Midbrain (tissue), 1 donor: ENCODE measurements around the gene CRYBG2.
"Not testable (repeated sequence)": the region's sequence is repeated elsewhere in the genome, so short reads cannot be mapped to it uniquely, and the experiment has no call there.

Source experiments
- DNase-seq: peaks from one replicate; lab custom pipeline; 2025; lab: John Stamatoyannopoulos, UW

Gene CRYBG2

DNA sequence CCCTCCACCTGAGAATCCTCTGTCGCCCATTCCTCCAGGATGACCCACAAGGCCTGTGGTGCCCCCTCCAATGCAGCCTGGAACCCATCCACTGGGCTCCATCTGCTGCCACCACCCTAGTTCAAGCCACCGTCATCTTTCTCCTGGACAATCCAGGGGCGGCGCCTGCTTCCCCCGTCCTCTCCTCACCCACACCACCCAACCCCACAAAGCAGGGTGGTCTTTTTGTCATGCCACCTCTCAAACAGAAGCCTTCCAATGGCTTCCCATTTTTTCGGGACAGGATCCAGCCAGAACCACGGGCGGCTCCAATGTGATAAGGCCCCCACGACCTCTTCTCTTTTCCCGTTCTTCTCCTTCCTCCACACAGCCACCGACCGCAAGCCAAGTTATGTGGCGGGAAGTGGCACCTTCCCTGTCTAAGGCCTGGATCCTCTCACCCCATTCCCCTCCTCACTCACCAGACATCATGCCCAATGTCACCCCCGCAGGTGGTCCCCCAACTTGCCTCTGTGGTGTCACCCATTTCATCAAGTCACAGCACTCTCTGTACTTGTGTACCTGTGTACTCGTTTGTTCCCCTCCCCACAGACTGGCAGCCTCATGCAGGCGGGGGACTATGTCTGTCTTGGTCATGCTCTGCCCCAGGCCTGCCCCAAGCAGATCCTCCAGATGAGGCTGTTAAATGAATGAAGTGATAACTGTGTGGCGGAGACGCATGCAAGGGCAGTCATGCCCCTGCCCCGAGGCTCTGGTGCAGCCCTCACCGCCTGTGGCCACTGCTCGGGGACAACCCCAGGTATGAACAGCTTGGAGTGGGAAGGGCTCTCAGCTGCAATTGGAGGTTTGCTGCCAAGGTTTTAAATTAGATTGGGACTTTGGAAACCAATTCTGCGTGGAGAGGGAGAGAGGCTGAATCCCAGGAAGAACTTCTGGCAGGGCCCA lies 58.5 kb downstream of the CRYBG2 start:
- no peak for DNase-seq

DNA sequence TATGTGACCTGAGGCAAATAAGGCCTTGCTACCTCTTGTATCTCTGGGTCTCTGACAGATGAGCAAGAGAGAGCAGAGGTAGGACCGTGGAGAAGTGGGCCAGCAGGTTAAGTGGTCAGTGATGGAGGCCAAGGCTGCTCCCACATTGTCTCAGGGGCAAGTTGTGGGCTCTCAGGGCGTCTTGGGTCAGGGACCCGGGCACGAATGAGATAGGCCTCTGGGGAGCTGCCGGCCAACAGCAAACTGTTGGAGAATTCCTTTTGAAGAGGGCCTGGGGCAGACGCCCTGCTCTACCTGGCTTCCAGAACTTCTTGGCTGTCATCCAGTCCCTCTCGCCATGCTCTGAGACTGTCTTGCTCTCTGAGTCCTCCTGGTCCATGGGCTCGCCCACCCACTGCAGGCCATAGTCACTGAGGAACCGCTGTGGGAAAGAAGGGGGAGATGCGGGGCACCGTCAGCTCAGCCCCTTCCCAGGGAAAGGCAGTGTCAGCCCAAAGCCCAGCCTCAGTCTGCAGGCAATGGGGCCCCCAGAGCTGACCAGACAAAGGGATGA lies 59.9 kb downstream of the CRYBG2 start:
- DNase-seq = no peak

DNA sequence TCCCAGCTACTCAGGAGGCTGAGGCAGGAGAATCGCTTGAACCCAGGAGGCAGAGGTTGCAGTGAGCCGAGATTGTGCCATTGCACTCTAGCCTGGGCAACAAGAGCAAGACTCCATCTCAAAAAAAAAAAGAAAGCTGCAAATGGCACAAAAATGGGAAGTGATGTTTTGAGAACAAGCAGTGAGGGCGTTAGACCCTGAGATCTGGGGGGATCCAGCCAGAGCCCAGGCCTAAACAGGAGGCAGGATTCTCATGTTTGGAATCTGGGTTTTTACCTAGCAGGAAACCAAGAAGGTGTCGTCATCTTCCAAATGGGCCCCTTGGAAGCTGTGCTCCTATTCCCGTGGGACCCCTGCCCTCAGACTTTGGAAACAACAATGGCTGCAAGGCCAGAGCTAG lies 61.2 kb downstream of the CRYBG2 start:
- DNase-seq = not testable (repeated sequence)

DNA sequence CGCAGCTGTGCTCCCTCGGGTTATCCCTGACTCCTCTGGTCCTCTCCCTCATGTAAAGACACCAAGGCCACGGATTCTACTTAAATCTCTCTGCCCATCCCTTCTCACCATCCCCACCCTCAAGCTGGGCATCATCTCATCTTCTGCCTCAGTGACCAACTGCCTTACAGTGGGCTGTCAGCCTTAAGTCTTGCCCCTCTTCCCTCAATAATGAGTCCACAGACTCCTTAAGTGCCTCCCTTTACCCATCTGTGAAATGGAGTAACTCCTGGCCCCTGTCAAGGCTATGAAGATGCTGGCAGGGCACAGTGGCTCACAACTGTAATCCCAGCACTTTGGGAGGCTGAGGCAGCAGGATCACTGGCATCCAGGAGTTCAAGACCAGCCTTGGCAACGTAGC lies 62.0 kb downstream of the CRYBG2 start:
- no peak for DNase-seq

DNA sequence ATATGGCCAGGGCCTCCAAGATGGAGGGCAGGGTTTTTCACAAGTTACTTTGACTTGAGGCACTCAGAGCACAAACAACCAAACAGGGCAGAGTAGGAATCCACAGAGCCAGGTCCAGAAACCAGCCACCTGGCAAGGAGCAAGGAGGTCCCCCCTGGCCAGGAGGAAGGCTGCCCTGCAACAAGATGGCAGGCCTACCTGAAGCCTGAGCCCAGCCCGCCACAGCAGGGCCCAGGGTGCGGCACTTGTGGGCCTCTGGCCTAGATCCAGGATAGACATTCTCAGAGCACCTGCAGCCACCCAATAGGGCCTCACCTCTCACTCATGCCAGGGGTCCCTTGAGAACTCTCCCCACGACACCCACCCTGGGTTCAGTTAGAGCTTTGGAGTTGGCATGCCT lies 62.5 kb downstream of the CRYBG2 start:
- no peak for DNase-seq

DNA sequence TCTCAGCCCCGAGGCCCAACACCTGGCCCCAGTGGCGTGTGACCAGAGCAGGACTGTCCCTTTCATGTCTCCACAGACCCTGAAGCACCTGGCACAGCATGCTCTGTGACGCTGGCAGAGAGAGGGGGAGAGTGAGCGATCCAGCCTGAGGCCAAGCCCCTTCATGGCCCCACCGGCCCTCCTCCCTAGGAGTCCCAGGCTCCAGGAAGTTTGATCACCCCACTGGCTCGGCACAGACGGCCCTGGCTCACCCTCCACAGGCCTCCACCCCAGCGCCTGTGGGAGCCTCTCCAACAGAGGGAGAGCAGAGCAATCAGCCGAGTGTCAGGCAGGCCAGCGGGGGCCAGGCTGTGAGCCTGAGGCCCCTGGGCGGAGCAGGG lies 63.1 kb downstream of the CRYBG2 start:
- DNase-seq = no peak

DNA sequence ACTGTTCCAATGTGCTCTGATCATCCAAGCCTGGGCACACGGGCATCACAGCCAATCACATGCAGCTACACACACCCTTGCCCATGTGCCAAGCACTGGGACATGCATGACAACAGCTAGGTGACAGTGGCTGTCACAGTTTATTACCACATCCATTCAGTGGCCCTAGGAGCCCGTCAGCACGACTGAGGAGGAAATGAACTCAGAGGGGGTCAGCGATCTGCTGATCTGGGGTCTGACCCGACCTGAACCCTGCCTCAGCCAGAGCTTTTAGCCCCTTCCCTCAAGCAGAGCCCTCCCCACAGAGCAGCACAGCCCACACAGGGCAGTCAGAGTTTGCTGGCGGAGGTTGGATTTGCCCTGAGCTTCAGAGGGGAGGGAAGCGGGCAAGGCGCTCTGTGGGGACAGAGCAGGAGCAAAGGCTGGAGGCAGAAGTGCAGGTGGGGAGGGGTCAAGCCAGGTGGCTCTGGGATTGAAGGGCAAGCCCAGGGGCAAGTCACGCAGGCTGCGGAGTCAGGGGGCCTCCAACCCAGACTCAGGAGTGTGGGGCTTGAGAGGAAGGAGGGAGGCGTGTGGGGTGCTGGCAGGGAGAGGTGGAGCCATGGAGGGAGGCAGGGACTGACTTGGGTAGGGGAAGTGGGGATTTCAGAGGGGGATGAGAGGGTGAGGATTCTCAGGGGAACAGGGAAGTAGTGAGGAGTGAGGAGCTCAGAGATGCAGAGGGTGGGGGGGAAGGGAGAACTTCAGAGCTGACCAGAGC lies 63.6 kb downstream of the CRYBG2 start:
- no peak for DNase-seq

DNA sequence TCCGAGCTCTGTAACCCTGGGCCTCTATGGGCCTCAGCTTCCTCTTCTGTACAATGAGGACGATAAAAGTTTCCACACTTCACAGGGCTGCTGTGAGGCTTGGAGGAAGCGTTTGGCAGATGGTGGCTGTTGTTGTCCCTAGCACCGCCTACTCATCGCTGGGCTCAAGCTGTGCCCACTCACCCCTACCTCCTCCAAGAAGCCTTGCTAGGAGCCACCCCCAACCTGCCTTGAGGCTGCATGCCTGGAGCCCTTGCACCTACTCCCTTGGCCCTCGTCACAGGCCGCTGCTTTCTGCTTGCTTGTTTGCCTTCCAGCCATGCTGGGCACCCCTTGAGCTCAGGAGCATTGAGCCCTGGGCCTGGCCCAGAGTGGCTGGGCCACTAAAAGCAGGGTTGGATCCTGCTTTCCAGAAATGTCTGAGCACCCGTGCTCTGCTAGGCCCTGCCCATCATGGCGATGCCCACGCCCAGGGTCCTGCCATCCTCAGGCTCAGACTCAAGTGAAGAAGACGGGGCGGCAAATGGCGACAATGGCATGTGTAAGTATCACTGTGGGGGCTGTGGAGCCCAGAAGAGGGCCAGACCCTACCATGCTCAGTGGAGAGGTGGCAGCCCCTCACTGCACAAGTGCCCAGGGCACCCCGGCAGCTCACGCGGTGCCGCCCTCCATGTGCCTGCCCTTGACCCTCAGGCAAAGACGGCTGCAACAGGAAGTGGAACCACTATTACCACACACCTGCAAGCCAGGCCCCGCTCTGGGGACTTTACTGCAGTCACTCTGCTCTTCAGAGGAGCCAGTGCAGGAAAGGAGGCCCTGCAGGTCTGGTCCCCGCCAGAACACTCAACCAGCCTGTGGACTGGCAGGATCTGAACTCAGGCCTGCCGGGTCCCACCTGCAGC lies 64.5 kb downstream of the CRYBG2 start:
- DNase-seq = no peak

DNA sequence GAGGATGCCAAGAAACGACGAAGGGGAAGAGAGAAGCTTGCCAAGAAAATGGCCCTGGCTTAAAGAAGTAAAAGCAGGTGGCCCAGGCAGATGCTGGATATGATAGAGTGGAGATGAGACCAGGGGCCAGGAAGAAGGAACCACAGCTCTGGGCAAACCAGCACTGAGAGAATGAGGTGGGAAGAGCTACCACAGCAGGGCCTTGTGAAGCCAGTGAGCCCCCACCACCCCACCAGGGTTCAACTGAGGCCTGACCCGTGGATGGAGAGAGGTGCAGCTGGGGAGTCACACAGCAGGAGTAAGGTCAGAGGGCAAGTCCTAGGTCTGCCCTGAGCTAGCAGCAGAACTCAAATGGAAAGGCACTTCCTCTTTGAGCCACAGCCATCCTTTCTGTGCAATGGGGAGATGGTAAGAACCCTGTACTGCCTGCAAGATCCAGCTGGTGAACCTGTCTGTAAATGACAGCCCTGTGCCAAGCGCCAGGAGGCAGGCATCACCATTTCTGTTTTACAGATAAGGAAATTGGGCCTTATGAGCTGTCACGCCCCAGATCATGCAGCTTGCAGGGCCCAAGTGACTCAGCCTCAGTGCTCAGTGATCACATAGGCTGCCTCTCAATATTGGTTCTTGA lies 65.5 kb downstream of the CRYBG2 start:
- no peak for DNase-seq

DNA sequence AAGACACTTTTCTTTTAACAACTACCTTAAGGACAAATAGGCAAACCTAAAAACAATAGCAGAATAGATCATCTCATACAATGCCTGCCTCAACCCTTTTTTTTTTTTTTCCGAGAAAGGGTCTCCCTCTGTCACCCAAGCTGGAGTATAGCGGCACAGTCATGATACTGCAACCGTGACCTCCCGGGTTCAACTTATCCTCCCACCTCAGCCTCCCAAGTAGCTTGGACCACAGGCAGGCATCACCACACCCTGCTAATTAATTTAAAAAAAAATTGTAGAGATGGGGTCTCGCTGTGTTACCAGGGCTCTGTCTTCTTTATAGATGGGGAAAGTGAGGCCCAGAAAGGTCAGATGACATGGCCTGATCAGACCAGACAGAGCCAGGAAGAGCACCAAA lies 66.1 kb downstream of the CRYBG2 start:
- no peak for DNase-seq

DNA sequence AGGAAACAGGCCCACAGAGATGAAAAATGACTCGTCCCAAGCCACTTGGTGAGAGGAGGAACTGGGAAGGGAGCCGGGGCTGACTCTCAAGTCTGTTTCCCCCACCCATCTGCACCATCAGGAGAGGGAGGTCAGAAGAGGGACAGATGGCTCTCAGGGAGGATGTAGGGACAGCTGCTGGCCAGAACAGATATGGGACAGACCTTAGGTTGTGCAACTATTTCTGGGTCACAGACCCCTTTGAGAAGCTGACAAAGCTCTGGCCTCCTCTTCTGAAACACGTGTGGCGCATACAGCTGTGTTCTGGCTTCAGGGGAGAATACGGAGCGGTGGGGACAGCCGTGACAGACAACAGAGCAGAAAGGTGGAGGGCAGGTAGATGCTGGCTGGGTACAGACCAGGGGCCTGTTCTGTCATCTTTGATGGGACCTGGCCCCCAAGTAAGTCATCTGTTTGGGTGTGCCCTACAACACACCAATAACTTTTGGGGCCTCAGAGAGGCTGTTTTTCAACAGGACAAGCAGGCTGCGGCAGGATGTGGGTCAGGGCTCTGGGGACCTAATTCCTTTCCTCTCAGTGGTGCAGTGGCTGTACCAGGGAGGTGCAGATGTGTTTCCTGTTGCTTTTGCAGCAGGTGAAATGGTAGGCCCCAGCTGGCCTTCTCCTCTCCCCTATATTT lies 66.8 kb downstream of the CRYBG2 start:
- no peak for DNase-seq

DNA sequence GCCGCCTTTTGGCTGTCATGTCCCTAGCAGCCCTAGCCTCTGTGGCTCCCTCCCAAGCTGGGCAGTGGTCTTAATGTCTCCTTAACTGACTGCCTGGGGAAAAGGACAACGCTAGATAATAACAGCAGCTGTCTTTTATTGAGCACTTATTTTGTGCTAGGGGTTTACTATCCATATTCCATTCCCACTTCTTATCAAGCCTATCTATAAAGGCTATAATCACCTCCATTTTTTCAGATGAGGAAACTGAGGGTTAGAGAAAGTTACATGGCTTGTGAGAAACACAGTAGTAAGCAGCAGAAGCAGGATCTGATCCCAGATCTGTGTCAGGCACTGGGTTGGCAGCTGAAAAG lies 67.9 kb downstream of the CRYBG2 start:
- DNase-seq = no peak

DNA sequence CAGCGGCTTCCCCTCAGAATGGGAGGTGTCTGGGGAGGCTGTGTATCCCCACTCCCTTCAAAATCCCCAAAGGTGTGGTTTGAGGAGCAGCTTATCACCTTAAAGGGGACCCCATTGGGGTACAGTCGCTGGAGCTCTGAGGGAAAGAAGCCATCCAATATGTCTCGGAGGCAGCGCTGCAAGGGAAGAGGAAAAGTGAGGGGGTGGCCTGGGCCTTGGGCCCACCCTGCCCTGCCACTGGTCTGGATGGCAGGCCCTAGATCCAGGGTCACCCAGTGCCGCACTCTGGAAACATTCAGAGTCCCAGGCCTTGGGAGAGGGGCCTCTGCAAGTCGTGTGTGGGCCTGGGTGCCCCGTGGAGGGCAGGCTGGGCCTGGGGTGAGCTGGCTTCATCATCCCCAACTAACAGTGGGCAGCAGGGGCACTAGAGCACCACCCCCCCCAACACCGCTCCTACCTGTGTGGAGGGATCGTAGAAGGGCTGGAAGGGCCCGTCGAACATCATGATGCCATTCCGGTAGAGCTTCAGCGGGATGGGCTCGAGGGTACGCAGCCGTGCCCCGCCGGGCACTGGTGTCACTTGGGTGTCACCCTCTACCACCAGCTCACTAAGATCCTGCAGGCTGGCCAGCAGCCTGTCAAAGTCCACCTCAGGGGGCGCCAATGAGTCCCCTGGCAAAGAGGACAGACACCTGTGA lies 68.4 kb downstream of the CRYBG2 start:
- no peak for DNase-seq

DNA sequence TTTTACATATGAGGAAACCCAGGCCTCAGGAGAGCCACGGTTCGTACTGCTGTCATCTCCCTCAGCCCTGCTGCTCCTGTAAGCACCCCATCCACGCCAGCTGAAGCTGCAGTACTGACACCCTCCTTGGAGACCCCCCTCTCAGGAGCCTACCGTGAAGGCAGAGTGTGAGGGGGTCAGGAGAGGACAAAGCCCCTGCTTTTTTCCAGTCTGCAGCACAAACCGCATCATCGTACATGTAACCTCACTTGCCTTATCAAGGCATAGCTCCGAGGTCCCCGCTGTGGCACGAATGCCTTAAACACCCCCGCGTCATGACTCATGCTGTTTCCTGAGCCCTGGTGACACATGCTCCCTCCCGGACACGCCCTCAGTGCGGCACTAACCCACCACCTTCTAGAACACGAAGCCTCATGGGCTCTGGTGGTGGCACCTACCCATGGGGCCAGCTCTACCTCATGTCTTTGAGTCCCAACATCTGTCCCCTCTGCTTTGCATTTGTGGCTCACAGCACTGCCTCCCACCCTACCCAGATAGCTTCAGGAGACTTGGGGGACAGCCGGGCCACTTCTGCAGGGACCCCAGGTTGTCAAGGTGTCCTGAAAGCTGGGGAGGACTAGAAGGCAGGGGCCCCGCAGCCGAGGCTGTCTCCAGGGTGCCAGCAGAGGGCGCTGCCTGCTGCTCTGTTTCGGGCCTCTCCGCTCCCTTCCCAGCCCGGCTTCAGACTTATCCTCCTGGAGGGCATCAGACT lies 69.2 kb downstream of the CRYBG2 start:
- DNase-seq = peak; percentile 20

DNA sequence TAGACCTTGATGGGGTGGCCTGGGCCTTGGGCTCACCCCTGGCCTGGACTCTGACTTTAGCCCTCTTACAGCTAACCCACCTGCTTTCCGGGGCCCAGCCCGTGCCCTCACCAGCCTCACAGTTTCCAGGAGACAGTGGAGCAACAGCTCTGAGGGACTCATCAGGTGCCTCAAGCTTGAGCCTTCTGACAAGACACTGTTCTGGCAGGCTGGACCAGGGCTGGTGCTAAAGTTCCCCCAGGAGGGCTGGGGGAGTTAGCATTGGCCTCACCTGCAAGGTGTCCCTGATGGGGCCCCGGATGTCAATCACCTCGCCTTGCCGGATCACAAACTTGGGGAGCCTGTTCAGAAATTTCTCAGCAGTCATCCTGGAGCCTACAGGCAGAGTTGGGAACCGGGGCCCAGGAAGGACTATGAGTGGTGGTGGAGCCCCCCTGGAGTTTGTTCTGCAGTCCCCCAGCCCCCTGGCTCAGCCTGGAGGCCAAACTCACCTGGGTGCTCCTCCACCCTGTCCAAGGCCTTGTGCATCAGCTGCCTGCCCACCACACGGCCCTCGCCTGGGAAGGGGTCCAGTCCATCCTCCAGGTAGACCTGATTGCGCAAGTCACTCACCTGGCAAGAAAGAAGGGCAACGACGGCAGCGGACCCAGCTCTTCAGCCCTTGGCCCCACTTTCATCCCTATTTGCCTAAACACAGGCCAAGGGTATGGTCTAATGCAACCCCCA lies 69.9 kb downstream of the CRYBG2 start:
- no peak for DNase-seq

DNA sequence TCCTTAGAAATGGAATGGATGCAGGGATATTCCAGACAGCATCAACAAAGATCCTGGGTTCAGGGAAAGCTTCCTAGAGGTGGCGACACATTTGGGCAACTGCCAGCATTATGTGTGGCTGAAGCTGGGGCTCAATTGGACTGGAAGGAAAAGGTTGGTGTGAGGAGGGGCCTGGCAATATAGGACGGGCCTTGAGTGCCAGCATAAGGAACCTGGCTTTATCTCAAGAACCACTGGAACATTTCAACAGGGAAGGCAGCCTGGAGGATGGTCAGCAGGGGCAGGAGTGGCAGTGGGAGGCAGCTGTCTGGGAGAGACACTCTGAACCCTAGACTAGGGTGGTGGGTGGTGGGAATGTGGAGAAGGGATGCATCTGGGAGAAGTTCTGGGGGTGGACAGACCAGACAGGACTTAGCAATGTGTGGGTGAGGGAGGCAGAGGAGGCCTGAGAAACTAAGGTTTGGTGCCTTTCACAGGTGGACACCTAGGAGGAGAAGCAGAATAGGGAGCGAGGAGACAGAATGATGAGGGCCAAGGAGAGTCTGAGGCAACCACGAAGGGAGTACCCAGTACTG lies 70.6 kb downstream of the CRYBG2 start:
- DNase-seq = no peak

DNA sequence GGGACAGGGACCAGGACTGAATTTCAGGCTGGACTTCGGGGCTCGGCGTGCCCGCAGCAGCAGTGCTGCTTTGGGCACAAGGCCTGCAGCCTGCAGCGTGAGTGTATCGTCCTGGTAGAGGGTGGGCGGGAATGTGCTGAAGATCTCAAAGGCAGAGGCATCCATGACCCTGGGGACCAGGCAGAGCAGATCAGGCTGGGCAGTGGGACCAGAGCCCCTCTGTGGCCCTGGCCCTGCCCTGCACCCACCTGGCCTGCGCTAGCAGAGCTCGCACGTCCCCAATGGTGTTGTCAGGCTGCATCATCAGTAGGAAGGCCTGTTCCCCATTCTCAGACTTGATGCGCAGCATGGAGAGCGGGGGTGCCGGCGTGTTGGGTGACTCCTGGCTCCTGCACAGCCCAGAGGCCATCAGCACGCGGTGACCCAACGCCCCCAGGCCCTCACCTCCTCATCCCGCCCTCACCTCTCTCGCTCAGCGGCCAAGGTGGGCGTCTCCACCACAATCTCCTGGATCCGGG lies 71.5 kb downstream of the CRYBG2 start:
- no peak for DNase-seq

DNA sequence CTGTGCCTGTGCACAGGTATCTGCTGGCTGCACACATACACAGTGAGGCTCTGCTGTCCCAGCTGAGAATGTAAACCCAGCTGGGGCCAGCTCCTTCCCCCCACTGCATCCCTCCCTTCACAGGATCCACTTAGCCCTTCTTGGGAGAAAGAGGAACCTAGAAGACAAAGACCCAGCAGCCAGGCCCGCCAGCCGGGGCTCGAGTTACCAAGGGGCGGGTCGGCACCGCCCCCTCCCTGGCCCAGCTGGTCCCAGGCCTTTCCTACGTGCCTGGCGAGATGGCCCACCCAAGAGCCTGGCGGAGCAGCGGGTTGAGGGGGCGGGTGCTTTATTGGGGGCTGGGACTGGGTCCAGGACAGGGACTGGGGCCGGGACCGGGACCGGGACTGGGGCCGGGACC lies 72.0 kb downstream of the CRYBG2 start:
- DNase-seq = no peak
